ENCODE measurements around the gene PRKCE. TPM values are rescaled to one million over a fixed set of nuclear protein-coding genes. Genes with fewer than 3 reads are reported as not detected.

Gene PRKCE
- polyA plus RNA-seq, 1 experiment: 16.7 TPM

GRCh38 chr2:45834372-45834771, 182.9 kb downstream of the PRKCE start:
- H3K4me3 ChIP-seq (ENCODE audit: low read depth, low read length): no peak overlapping the region
- TF ChIP-seq CTCF (IDR thresholded peaks at IDR 0.05; ENCODE audit: low read depth, low read length): no peak
- H3K27me3 ChIP-seq (ENCODE audit: control insufficient read depth, insufficient read depth, low read length): no peaks in the 10 kb centered on the region
- DNase-seq (ENCODE audit: low read depth, low spot score): no peak
- H3K9me3 ChIP-seq (ENCODE audit: control insufficient read depth, insufficient read depth, low read length): peaks cover 10% of the 10 kb centered on the region
- POLR2A ChIA-PET: no interaction called here
- CTCF ChIA-PET: interaction anchor here (0.6 to 1.2 kb wide), 2 partner anchors 182 to 189 kb away, joined by 3 to 5 read pairs; no protein-coding TSS in a partner anchor
- H3K27ac ChIP-seq (ENCODE audit: low read depth, low read length): no peak overlapping the region

DNA sequence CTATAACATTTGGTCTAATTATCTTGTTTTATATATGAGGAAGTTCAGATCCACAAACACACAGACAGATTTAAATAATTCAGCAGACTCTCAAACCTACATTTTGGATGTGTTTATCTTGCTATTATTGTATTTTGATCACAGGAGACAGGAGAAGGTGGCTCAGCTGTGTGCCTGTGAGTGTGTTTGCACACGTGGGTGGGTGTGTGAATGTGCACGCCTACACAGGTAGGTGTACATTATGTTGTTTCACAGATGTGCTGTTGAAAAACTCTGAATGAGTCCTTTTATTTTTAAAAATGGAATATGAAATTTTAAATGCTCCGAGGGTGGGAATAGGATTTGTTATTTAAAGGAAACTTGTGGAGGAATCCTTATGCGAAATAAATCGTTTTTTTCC, 183.4 kb downstream of the PRKCE start:
- Histone ChIP-seq H3K4me3 (ENCODE audit: low read depth, low read length) (no peak overlapping the region), H3K27me3 (ENCODE audit: control insufficient read depth, insufficient read depth, low read length) (no peaks in the 10 kb centered on the region), H3K9me3 (ENCODE audit: control insufficient read depth, insufficient read depth, low read length) (peaks cover 5% of the 10 kb centered on the region), H3K27ac (ENCODE audit: low read depth, low read length) (no peak overlapping the region)
- no peak for DNase-seq (ENCODE audit: low read depth, low spot score)
- POLR2A ChIA-PET: no interaction called here
- no peak for TF ChIP-seq CTCF (IDR thresholded peaks at IDR 0.05; ENCODE audit: low read depth, low read length)
- CTCF ChIA-PET: interaction anchor here (1.2 kb wide), 1 partner anchor 182 kb away, joined by 3 read pairs; no protein-coding TSS in a partner anchor

DNA sequence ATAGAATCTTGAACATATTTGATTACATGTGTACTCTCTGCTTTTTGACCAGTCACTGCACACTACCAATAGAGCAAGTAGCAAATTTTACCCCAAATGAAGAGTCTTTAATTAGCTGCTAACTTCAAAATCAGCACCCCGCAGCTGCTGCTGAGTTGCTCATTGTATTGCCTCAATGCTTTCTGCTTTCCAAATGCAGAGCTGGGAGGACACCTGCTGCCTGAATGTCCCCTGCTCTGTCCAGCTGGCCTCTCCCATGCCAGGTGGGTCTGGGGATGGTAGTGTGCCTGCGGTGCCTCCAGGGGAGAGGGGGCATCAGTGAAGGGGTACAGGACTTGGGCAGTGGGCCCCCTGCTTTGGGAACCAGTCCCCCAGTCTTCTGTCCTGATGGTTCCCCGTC, 184.8 kb downstream of the PRKCE start:
- Histone ChIP-seq H3K9me3 (ENCODE audit: control insufficient read depth, insufficient read depth, low read length) (no peaks in the 10 kb centered on the region; the same call in 1 of the 2 replicates), H3K27me3 (ENCODE audit: control insufficient read depth, insufficient read depth, low read length) (no peaks in the 10 kb centered on the region), H3K4me3 (ENCODE audit: low read depth, low read length) (no peak overlapping the region), H3K27ac (ENCODE audit: low read depth, low read length) (no peak overlapping the region)
- CTCF ChIA-PET: no interaction called here
- POLR2A ChIA-PET: no interaction called here
- no peak for DNase-seq (ENCODE audit: low read depth, low spot score)
- TF ChIP-seq CTCF (IDR thresholded peaks at IDR 0.05; ENCODE audit: low read depth, low read length): no peak

DNA sequence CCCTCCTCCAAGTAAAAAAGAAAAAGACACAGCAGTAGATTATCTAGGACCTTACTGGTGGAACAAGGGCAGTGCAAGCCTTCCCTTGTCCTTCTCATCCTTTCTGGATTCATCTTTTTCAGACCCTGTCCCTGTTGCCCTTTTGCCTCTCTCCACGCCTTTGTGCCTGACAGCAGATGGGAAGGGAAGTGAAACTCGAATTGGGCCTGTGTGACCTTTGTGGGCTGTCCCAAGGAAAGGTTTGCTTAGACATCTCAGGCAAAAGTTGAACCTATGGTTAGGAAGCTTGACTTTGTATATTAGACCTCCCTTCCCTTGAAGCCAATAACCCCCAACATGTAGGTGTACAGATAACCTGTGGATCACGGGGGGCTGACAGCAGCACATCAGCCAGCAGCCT, 185.3 kb downstream of the PRKCE start:
- ChIA-PET POLR2A (no interaction called here), CTCF (no interaction called here)
- no peak overlapping the region for H3K27ac ChIP-seq (ENCODE audit: low read depth, low read length)
- DNase-seq (ENCODE audit: low read depth, low spot score): no peak
- no peaks in the 10 kb centered on the region for H3K9me3 ChIP-seq (ENCODE audit: control insufficient read depth, insufficient read depth, low read length)
- no peaks in the 10 kb centered on the region for H3K27me3 ChIP-seq (ENCODE audit: control insufficient read depth, insufficient read depth, low read length)
- no peak for TF ChIP-seq CTCF (IDR thresholded peaks at IDR 0.05; ENCODE audit: low read depth, low read length)
- no peak overlapping the region for H3K4me3 ChIP-seq (ENCODE audit: low read depth, low read length)

DNA sequence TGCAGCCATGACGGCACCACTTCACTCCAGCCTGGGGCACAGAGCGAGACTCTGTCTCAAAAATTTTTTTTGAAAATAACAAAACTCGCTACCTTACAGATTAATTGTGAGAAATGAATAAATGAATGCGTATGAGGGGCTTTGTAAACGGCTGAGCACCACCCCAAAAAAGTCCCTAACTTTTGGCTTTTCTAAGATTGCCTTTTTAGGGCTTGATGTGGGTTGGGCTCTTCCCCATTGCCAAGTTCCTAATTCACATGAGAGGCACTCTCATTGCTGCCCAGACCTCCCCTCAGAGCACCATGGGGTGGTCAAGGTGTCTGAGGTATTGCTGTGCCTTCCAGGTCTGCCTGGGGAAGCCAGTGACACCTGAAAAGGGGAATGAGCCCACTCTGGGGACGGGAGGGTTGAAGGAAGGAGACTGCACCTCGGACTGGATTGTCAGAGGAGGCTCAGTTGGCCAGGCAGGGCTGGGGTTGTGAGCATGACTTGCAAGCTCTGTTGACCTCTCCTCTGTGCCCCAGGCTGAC, 186.4 kb downstream of the PRKCE start:
- no peak for DNase-seq (ENCODE audit: low read depth, low spot score)
- no peak for TF ChIP-seq CTCF (IDR thresholded peaks at IDR 0.05; ENCODE audit: low read depth, low read length)
- POLR2A ChIA-PET: no interaction called here
- CTCF ChIA-PET: no interaction called here
- Histone ChIP-seq H3K27ac (ENCODE audit: low read depth, low read length) (no peak overlapping the region), H3K9me3 (ENCODE audit: control insufficient read depth, insufficient read depth, low read length) (no peaks in the 10 kb centered on the region), H3K4me3 (ENCODE audit: low read depth, low read length) (no peak overlapping the region), H3K27me3 (ENCODE audit: control insufficient read depth, insufficient read depth, low read length) (no peaks in the 10 kb centered on the region)
